GM18507 (cell line): ENCODE measurements around the gene PPA1.
"Not testable (repeated sequence)": the region's sequence is repeated elsewhere in the genome, so short reads cannot be mapped to it uniquely, and the experiment has no call there.

Experiments used
- DNase-seq: peaks from one replicate; pipeline ENCODE4 v3.0.0; 2011; ENCODE audit warnings: low read depth; ENCODE audit not compliant: insufficient read length; ENCODE audit errors: extremely low spot score
- FAIRE-seq: peaks from 2 replicates; lab custom pipeline; 2011; peaks lifted over from hg19 to GRCh38; lab: Jason Lieb, UNC

PPA1 gene

GRCh38 chr10:70222811-70223447 lies 10.3 kb downstream of the PPA1 start:
- DNase-seq, FAIRE-seq: not testable (repeated sequence)

- DNase-seq (no peak), FAIRE-seq (no peak)
These were observed 10.9 kb downstream of the PPA1 start for GRCh38 chr10:70222340-70222794.

- DNase-seq (no peak), FAIRE-seq (peak; percentile 61)
These were observed 12.2 kb downstream of the PPA1 start for GRCh38 chr10:70221030-70221429.

GRCh38 chr10:70212879-70213278 lies 20.4 kb downstream of the PPA1 start:
- DNase-seq (no peak), FAIRE-seq (no peak)

- no peak for DNase-seq
- no peak for FAIRE-seq
These were observed 21.0 kb downstream of the PPA1 start for GRCh38 chr10:70212277-70212676.

GRCh38 chr10:70206762-70207161 lies 26.5 kb downstream of the PPA1 start:
- DNase-seq (no peak), FAIRE-seq (no peak)

GRCh38 chr10:70201105-70201504 lies 32.1 kb downstream of the PPA1 start:
- no peak for FAIRE-seq

GRCh38 chr10:70198696-70199466 lies 34.3 kb downstream of the PPA1 start:
- DNase-seq = no peak
- FAIRE-seq = no peak

More at GRCh38 chr10:70201105-70201504, 32.1 kb downstream of the PPA1 start:
- no peak for DNase-seq

- FAIRE-seq (no peak), DNase-seq (no peak)
These were observed 35.8 kb downstream of the PPA1 start for GRCh38 chr10:70197235-70197945.

- FAIRE-seq = no peak
- DNase-seq = no peak
These were observed 39.8 kb downstream of the PPA1 start for GRCh38 chr10:70193391-70193844.

GRCh38 chr10:70192326-70192968 lies 40.8 kb downstream of the PPA1 start:
- no peak for FAIRE-seq
- no peak for DNase-seq

- DNase-seq (no peak), FAIRE-seq (no peak)
These were observed 41.3 kb downstream of the PPA1 start for GRCh38 chr10:70191972-70192305.

GRCh38 chr10:70191161-70191971 lies 41.9 kb downstream of the PPA1 start:
- no peak for DNase-seq
- no peak for FAIRE-seq

- FAIRE-seq (no peak), DNase-seq (no peak)
These were observed 42.6 kb downstream of the PPA1 start for GRCh38 chr10:70190581-70190980.

- FAIRE-seq (no peak), DNase-seq (no peak)
These were observed 43.1 kb downstream of the PPA1 start for GRCh38 chr10:70190102-70190501.

- no peak for FAIRE-seq
These were observed 44.5 kb downstream of the PPA1 start for GRCh38 chr10:70188768-70189167.

GRCh38 chr10:70186571-70186970 lies 46.7 kb downstream of the PPA1 start:
- no peak for DNase-seq
- no peak for FAIRE-seq

More at GRCh38 chr10:70188768-70189167, 44.5 kb downstream of the PPA1 start:
- no peak for DNase-seq

GRCh38 chr10:70186090-70186489 lies 47.1 kb downstream of the PPA1 start:
- FAIRE-seq (no peak), DNase-seq (no peak)

- DNase-seq = no peak
- no peak for FAIRE-seq
These were observed 49.9 kb downstream of the PPA1 start for GRCh38 chr10:70183304-70183703.
